ENCODE results near the gene TMEM59. TPM values are rescaled to one million over a fixed set of nuclear protein-coding genes. Genes with fewer than 3 reads are reported as not detected.

TMEM59 gene
- total RNA-seq, 4 donors from 2014 or later, result 231 to 408 (median 355) TPM

DNA sequence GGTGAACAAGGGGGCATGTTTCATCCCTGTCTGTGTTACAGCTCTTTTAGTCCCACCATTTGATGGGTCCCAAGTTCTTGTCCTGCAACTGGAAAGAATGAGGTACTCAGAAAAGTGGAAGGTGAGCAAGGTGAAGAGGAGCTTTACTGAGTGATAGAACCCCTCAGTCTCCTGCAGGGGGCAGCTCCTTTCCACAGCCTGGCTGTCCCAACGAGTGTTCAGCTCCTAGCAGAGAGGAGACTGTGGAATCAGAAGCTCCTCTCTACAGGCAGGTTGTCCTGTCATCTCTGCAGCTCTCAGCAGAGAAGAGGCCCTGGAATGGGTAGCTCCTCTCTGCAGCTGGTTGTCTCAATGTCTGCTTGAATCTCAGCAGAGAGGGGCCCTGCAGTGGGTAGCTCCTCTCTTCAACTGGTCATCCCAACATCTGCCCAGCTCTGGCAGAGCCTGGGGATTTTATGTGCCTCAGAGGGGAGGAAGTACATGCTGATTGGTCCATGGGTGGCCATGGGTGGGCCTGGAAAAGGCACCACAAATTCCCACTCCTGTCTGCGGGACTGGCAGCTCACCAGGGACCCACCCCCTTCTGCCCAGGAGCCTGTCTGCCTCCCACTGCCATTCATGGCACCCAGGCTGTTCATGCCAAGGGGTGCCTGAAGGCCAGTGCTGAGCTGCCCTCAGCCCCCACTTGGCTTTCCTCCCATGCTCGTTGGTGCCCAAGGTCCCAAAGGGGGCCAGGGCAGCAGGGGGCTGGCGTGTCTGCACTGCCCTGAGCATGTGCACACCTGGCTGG lies 60.7 kb downstream of the TMEM59 start:
- no peak for ATAC-seq (ENCODE audit: low FRiP score)
- DNase-seq (ENCODE audit: low spot score), result no peak
- no peak for TF ChIP-seq CTCF (IDR thresholded peaks at IDR 0.05)

DNA sequence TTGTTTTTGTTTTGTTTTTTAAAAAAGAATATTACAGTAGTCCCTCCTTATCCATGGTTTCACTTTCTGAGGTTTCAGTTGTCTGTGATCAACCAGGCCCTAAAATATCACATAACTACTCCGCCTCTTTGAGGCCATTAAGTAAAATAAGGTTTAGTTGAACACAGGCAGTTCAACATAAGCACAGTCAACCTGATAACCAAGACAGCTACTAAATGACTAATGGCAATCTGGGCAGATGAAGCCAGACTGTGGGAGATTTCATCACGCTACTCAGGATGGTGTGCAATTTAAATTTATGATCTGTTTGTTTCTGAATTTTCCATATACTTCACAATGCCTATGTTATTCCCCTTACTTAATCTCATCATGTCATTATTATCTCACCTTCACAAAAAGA lies 65.1 kb downstream of the TMEM59 start:
- no peak for DNase-seq (ENCODE audit: low spot score)
- ATAC-seq (ENCODE audit: low FRiP score), result peak; percentile 62

DNA sequence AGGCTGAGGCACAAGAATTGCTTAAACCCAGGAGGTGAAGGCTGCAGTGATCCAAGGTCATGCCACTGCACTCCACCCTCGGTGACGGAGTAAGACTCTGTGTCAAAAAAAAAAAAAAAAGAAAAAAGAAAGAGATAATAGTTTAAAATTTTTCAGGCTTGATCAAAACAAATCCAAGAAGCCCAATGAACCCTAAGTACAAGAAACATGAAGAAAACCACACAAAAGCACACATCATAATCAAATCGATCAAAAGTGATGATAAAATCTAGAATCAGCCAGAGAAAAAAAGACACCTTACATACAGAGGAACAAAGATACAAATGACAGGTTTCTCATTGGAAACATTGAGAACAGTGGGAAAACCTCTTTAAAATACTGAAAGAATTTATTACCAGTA lies 66.5 kb downstream of the TMEM59 start:
- TF ChIP-seq CTCF (IDR thresholded peaks at IDR 0.05), result no peak
- ATAC-seq (ENCODE audit: low FRiP score) (no peak), DNase-seq (ENCODE audit: low spot score) (no peak)

More for the DNA sequence above, 65.1 kb downstream of the TMEM59 start:
- TF ChIP-seq CTCF (IDR thresholded peaks at IDR 0.05), result no peak

DNA sequence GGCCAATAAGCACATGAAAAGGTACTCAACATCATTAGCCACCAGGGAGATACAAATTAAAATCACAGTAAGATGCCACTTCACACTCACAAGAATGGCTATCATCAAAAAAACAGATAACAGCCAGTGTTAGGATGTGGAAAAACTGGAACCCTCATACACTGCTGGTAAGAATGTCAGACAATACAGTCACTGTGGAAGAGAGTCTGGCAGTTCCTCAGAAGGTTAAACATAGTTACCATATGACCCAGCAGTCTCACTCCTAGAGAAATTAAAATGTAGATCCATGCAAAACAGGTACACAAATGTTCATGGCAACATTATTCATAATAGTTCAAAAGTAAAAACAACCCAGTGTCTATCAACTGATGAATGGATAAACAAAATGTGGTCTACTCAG lies 68.3 kb downstream of the TMEM59 start:
- ATAC-seq (ENCODE audit: low FRiP score) (no peak), DNase-seq (ENCODE audit: low spot score) (no peak)
- TF ChIP-seq CTCF (IDR thresholded peaks at IDR 0.05), result no peak

DNA sequence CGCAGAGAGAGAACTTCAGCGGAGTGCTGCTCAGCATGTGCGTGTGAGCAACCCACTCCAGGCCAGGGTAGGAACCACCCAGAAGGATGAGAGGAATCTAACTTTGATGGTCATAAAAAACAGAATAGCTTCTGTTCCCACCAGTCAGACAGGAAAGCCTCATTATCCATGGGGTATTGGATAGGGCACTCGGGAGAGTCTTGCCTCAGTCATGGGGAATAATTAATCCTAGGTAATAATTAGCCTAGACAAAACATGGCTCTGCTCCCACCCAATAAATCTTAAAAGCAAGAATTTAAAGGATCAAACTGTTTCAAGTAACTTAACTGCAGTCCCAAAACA lies 70.3 kb downstream of the TMEM59 start:
- DNase-seq (ENCODE audit: low spot score) (no peak), ATAC-seq (ENCODE audit: low FRiP score) (no peak)
- no peak for TF ChIP-seq CTCF (IDR thresholded peaks at IDR 0.05)

- DNase-seq (ENCODE audit: low spot score), result no peak
- TF ChIP-seq CTCF (IDR thresholded peaks at IDR 0.05), result no peak
- peak; percentile 74 for ATAC-seq (ENCODE audit: low FRiP score)
Measured at GRCh38 chr1:53982034-53982762, 70.8 kb downstream of the TMEM59 start.

GRCh38 chr1:53981220-53981619 lies 71.8 kb downstream of the TMEM59 start:
- DNase-seq (ENCODE audit: low spot score) (no peak), ATAC-seq (ENCODE audit: low FRiP score) (no peak)
- no peak for TF ChIP-seq CTCF (IDR thresholded peaks at IDR 0.05)

Data from omental fat pad (tissue), 4 donors.